Inferior parietal cortex (tissue), 1 donor: Measurements from ENCODE around the gene PPP1R3G.

Source experiments
- DNase-seq: peaks from one replicate; pipeline ENCODE4 v3.0.0-alpha.2; 2016; ENCODE audit errors: extremely low spot score

Gene PPP1R3G

DNA sequence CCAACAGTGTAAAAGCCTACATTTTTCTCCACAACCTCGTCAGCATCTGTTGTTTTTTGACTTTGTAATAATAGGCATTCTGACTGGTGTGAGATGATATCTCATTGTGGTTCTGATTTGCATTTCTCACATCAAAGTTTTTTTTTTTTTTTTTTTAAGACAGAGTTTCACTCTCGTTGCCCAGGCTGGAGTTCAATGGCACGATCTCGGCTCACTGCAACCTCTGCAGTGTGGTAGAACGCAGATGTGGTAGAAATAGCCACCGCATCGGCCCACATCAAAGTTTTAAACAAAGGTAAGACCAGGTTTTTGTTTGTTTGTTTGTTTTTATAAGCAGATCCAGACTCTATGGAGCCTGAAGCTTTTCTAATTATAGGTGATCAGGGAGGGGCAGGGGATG lies 12.7 kb upstream of the PPP1R3G start:
- no peak for DNase-seq

DNA sequence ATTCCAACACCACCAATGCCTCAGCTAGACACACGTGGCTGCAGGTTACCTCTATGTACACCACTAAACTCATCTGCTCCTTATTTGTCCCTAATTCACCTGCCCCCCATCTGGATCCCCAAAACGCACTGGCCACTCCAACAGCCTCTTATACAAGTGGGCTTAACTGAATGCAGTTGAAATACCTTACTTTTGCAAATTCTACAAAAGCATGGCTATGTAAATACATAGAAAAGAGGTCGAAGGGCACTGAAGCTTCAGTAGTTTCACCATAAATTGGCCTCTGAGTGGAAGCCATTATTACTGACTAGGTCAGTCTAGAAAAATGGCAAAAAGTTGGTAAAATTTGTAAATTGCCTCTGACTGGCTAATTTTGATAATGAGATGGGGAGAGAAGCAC lies 11.1 kb upstream of the PPP1R3G start:
- DNase-seq = no peak

DNA sequence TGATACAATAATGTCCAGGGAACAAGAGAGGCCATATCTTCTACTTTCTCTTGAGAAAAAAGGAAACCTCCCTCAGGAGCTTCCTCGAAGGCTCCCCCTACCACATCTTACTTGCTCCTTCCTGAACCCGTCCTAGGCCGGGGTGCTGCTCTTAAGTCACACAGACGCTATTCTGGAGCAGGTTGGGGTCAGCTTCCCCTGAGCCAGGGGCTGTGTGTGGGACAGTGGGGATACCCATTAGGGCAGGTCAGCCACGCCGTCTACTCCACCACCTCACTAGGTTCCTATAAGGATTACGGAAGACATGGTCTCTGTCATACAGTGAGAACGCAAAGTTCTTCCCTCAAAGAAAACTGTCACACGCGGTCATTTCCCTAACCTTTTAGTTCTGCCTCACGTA lies 8.2 kb upstream of the PPP1R3G start:
- DNase-seq = no peak

DNA sequence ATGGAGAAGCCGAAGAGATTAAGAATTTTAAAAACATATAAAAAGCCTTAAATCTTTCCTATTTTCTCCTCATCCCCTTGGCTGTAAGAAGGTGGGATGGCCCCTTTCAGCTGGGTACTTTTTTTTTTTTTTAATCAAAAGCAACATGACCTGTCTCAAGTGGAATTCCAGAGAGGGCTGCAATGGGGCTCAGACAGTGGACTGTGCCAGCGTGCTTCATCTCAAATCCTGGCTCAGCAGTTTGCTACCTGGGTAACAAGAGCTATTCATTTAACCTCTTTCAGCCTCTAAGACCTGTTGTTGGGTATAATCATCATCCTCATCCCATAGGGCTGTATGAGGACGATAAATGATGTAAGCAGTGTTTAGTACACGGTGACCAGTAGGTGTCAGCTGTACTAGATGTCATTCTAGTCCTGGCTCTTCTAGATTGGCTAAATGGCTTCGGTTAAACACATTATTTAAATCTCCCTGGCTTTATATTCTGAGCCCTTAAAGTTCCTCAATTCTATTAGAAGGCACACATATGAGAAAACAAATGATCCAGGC lies 6.9 kb upstream of the PPP1R3G start:
- DNase-seq = no peak

DNA sequence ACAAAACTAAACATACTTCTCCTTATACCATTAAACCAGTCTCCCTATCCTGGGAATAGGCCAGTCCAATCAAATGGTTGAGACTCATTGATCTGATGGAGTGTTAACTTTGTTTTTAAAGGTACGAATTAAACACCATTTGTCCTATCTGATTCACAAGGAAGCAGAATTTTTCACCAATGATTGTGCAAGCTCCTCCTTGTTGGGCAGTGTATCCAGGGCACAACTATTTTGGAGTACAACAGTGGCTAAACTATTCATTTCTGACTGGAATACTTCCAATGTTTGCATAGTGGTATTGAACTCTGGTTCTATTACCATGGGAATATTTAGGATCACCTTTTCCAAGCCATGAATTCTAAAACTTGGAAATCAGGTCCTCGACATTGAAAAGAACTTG lies 5.4 kb upstream of the PPP1R3G start:
- no peak for DNase-seq

DNA sequence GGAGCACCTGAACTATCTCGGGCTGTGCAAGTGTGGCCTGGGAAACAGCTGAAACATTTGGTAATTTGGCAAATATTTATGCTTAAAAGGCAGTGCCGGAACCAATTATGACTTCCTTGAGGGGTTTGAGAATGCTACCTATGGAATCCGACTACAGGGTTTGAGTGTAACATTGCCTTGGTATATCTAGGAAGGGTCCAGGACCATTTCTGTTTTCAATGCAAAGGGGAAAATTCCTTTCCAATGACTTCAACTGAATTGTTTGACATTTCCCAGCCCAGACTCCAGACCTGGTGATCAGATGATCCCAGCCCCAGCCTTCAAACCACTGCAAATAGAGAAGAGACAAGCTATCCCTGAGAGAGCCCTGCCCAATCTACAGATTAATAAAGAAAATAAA lies 4.6 kb upstream of the PPP1R3G start:
- DNase-seq = no peak

DNA sequence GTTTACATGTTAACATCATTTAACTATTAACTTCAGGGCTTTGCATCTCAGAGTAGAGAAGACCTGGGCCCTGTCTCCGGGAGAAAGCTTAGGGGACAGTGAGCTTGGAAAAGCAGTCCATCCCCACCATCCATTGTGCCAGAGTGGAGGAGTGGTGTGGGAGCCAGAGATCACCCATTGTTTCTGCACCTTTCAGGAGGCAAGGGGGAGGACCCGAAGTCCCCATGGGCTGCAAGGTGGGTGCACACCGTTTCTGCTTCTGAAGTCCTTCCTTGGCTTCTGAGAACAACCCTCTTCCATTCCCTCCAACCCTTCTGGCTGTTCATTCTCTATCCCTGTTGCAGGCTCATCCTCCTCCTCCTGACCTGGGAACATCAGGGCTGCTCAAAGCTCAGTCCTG lies 4.0 kb upstream of the PPP1R3G start:
- DNase-seq = no peak

DNA sequence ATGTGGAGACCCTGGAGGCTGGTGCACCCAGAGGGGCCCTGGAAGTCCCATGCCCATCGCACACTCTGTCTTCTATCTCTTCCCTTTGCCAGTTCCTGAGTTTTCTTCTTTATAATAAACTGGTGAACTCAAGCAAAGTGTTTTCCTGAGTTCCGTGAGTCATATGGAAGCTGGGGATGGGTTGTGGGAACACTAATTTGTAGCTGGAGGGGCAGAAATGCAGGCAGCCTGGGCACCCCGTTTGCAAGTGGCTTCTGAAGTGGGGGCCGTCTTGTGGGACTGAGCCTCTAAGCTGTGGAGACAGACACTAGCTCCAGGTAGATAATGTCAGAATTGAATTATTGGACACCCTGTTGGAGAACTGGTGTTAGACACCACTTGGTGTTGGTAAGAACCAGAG lies 3.2 kb upstream of the PPP1R3G start:
- no peak for DNase-seq

DNA sequence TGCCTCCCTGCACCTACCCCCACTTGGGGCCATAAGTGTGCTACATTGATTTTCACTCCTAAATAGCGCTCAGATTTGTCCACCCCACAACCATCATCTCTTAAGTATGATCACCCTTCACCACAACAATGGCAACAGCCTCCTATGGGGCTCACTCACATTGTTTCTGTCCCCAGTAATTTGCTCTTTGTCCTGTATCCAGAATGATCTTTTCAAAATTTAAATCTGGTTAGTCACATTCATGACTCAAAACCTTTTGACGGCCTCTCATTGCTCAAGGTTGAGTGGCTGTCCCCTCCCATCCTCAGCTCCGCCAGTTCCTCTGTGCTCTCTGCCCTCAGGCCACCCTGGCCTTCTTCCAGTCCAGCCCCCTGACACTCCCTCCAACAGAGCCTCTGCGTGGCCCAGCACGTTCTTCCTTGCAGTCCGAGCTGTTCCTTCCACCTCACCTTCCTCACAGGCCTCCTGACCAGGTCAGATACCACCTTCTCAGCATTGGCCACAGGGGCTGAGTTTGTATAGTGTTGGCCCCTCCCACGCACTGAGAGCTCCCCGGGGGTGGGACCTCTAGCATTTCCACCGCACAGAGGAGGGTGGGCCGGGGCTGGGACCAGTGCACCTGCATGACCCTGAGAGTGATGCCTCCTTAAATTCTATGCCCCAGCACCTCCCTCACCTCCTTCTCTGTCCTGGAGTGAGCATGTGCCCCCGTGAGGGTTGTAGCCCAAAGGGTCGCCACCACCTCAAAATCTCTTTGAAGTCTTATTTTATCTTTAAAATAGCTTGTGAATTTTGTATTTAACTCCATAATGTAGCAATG lies 2.4 kb upstream of the PPP1R3G start:
- DNase-seq = no peak

DNA sequence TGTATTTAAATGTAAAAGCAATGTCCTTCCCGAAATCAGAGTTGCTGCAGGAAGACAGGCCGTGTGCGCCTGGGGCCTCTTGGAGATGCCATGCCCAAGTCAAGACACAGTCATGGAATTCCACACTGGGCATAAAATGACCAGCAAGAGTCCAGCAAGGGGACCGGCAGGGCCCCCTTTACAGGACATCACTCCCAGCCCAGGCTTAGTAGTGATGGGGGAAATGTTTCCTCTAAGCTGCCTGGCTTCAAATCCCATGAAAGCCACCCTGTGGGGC lies 1.9 kb upstream of the PPP1R3G start:
- DNase-seq = no peak

DNA sequence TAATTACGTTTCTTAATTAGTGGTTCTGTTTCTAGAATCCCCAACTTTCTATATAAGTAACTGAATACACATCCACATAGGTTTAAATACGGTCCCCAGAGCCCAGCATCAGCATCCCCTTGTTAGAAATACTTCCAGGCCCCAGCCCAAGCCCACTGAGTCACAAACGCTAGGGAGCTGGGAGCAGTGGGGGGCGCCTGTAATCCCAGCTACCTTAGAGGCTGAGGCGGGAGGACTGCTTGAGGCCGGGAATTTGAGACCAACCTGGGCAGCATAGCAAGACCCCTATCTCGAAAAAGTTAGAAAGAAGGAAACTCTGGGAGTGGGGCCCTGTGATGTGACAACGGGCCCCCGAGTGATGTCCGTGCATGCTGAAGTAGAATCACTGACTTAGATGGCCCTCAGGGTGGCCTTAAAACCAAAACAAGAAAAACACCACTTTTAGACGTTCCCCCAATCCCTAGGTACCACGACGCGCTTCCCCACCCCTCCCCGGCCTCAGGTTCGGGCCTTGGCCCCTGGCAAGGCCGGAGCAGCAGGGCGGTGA lies 1.3 kb upstream of the PPP1R3G start:
- no peak for DNase-seq

DNA sequence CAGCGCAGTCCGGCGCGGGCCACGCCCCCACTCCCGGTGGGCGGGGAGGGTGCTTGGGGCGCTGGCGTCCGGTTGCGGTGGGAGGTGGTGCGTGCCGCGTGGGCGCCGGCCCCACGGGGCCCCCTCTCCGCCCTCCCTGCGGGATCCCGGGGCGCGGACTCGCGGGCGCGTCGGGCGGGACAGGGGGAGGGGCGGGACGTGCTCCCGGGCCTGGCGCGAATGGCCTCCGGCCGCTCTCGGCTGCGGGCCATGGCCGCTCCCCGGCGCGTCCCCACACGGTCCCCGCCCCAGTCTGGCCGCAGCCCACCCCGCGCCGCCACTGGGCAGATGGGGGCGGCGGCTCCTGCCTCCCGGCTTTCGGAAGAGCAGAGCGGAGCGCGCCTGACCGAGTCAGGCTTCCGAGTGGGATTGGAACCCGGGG lies 771 bp upstream of the PPP1R3G start:
- no peak for DNase-seq

DNA sequence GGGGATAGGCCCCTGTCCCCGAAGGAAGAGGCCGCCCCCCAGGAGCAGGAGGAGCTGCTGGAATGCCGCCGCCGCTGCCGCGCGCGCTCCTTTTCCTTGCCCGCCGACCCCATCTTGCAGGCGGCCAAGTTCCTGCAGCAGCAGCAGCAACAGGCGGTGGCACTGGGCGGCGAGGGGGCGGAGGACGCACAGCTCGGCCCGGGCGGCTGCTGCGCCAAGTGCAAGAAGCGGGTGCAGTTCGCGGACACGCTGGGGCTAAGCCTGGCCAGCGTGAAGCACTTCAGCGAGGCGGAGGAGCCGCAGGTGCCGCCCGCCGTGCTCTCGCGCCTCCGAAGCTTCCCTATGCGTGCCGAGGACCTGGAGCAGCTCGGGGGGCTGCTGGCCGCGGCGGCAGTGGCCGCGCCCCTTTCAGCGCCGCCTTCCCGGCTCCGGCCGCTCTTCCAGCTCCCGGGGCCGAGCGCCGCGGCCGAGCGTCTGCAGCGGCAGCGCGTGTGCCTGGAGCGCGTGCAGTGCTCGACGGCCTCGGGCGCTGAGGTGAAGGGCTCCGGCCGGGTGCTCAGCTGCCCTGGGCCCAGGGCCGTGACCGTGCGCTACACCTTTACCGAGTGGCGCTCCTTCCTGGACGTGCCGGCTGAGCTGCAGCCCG lies 630 bp downstream of the PPP1R3G start:
- DNase-seq = no peak

DNA sequence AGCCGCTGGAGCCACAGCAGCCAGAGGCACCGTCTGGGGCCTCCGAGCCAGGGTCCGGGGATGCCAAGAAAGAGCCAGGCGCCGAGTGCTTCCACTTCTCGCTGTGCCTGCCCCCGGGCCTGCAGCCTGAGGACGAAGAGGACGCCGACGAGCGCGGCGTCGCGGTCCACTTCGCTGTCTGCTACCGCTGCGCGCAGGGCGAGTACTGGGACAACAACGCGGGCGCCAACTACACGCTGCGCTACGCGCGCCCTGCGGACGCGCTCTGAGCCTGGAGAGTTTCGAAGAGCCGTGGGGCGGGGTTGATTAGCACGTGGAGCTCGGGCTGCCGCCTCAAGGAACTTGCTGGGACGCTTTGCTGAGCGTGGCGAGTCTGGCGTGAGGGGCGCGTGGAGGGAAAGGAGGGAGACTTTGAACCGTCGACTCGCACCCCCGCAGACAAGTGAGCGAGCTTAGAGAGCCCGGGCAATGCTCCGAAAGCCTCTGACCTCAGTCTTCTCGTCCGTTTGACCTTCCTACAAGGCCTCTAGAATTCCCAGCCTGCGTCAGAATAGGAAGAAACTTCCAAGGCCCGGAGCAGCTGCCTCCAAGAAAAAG lies 1.3 kb downstream of the PPP1R3G start:
- DNase-seq = no peak

DNA sequence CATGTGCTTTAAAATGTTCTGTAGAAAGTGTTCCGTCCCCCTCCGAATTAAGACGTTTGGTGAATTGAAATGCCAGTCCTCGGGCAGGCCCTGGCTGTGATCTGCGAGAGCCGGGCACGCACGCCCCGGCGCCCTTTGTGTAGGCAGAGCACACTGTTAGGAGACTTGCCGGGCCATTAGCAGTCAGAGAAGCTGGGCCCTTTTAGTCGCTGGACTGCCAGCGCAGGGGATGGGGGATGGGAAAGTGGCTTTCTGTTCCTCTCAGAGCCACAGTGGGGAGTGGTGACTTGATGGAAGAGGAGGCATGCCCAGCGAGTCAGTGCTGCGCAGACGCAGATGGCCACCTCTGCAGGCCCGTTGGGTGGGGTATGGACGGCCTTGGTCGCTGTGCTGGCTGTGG lies 2.2 kb downstream of the PPP1R3G start:
- DNase-seq = no peak

DNA sequence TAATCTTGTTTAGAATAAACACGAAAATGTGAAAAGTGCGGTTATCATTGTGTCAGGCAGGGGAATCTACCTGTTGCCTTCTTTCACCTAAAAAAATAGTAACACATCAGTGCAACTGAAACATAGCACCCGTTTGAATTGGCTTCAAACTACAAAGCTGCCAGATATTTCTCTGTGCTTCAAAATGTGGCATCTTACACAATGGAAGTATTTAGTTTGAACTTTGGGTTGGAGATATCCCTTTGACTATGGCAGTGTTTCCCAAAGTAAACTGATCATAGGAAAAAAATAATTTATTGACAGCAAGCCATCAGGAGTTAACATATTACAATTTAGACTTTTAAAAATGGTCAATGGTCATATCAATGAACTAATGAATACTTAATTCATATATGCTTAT lies 3.6 kb downstream of the PPP1R3G start:
- no peak for DNase-seq

DNA sequence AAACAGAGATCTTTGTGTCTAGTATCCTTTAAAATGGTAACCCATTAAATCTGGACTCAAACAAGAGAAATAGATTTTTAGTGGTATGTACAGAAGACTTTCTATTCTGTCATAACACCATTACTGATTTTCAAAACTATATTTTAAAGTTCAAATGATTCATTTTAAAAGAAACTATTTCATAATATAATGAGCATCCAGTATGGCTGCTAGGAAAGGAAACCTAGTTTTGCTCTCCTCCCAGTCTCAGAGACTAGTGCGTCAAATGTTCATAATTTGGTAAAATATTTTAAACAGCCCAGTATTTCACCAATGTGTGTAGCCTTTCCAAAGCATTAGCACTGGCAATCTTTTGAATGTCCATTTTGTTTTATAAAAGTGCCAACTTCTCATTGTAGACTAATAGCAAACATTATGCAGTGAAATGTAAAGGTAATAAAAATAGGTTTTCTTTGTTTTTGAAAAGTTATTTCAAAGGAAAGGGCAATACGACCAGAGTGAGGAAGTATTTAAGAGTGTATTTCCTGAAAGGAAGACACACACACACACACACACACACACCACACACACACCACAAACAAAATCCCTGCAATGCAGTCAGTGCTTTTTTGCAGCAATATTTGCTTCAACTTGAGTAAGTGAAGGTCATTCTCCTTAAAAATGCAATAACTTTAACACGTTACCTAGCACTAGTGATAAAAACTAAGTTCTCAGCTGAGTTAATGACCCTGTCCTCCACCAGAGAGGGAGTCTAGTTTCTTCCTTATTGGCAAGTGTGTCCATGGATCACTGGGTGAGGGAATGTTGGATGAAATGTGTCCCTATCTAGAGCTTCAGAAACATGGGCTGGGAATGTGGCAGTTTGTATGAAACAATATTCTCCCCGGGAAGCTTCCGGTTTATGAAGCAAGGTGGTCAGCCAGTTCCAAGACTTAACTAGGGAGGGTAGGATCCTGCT lies 4.6 kb downstream of the PPP1R3G start:
- DNase-seq = no peak

DNA sequence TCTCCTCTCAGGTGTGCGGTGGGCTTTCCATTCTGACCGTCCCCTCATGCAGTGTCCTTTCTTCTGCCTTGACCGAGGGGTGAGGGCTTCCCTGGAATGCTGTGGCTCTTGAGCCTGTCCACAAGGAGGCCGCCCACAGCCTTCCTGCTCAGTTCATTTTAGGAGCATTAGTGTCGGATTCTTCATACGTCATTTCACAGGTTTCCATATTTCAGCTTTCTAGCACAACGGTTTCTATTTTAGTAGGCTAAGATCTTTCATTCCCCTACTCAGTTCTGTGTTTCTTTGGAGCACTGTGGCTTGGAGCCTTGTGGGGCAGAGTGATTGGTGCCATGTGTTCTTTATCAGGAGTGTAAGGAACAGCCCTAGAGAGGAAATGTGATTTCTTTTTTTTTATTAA lies 5.5 kb downstream of the PPP1R3G start:
- DNase-seq = no peak

DNA sequence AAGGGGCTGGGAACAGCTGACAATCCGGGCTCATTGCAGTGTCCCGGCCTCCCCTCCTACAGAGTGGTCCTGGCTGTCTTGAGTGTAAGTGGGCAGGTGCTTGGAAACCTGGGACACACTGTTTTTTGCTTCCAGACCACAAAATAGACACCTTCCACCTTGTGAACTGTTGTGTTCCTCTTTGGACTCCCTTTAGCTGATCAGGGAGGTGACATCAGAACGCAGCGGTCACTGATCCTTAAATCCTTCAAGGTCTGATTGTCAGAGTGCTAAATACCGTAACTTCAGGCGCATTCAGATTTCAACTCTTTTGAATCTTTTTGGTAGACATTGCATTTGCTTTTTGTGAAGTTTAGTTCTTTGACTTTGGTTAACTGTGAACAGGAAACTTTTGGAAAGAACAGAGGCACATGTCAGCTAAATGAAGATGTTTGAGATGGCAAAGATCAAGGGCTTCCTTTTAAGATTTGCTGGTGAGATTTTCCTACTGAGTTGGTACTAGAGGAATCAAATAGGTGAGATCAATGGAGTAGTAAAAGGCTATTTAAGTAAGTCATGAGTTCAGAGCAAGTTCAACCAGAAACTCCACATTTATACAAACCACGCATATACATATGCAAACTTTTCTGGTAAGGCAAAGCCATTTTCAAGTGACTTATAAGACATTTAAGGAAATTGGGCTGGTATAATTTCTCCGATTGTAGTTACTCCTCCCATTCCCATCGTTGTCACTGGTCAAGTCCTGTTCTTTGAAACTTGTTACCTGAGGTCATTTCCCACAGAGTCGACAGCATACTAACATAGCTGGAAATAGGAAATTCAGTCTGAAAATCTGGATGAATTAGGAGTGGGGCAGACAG lies 6.3 kb downstream of the PPP1R3G start:
- DNase-seq = no peak

DNA sequence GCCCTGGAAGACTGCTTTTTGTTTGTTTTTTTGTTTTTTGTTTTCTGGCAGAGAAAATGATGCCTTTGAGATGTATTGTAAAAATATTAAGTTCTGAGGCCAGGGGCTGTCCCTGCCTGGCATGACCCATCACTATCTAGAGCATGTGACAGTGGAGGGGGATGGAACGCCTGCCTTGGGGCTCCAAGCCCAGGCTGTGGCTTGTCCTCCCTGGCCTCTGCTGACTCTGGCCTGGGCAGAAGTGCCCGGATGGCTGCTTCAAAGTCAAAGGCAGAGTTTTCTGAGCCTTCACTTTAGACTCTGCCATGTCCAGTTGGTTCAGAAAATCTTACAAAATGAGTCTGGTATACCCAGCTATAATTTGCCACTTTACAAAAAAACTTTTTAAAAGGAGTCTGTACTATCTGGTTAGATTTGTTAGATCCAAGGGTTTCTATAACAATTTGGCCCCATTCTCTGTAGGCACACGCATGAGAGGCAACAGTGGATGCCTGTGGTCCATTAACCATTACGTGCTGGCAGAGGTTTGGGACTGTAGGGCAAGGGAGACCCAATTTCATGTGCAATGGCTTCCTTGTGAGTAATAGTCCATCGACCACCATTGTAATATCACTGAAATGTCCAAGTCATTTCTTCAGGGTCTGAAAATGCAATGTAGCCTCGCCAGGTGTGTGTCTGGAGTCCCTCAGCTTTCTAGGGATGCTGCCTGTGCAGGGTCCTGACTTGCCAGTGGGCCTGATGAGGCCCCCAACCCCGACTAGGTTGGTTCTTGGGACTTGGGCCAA lies 8.3 kb downstream of the PPP1R3G start:
- no peak for DNase-seq
